Astrocyte (in vitro differentiated cells and primary cell): Measurements from ENCODE around the gene PCED1B.

Experiments
- EZH2 ChIP-seq: IDR thresholded peaks from 2 replicates; pipeline ENCODE4 v1.6.1; 2012; ENCODE audit warnings: mild to moderate bottlenecking, low read length, inconsistent platforms; ENCODE audit not compliant: insufficient read depth
- TF ChIP-seq, protein P1 (sequence below): IDR thresholded peaks from 2 replicates; pipeline ENCODE4 v1.5.1; 2011; ENCODE audit warnings: low read depth, mild to moderate bottlenecking, inconsistent platforms, low read length, moderate library complexity; ENCODE audit not compliant: insufficient read depth

GRCh38 chr12:47166365-47166764, 86.9 kb downstream of the PCED1B start:
- TF ChIP-seq EZH2 = no peak
- TF ChIP-seq, protein P1, sequence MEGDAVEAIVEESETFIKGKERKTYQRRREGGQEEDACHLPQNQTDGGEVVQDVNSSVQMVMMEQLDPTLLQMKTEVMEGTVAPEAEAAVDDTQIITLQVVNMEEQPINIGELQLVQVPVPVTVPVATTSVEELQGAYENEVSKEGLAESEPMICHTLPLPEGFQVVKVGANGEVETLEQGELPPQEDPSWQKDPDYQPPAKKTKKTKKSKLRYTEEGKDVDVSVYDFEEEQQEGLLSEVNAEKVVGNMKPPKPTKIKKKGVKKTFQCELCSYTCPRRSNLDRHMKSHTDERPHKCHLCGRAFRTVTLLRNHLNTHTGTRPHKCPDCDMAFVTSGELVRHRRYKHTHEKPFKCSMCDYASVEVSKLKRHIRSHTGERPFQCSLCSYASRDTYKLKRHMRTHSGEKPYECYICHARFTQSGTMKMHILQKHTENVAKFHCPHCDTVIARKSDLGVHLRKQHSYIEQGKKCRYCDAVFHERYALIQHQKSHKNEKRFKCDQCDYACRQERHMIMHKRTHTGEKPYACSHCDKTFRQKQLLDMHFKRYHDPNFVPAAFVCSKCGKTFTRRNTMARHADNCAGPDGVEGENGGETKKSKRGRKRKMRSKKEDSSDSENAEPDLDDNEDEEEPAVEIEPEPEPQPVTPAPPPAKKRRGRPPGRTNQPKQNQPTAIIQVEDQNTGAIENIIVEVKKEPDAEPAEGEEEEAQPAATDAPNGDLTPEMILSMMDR = no peak
